Chondrocyte (in vitro differentiated cells): ENCODE measurements around the gene MISP. TPM values are rescaled to one million over a fixed set of nuclear protein-coding genes. Genes with fewer than 3 reads are reported as not detected.
"Not testable (repeated sequence)": the region's sequence is repeated elsewhere in the genome, so short reads cannot be mapped to it uniquely, and the experiment has no call there.

Experiments
- DNase-seq: peaks from one replicate; pipeline ENCODE4 v3.0.0; 2021; ENCODE audit warnings: mixed read lengths, low spot score
- H3K27ac Mint-ChIP-seq: one replicate; pipeline ENCODE4 v1.8.0; 2021; ENCODE audit warnings: mild to moderate bottlenecking, moderate library complexity, mixed read lengths; ENCODE audit not compliant: unreplicated experiment
- H3K27me3 Mint-ChIP-seq: 2 replicates; pipeline ENCODE4 v1.8.0; 2021; ENCODE audit warnings: low read depth, mixed read lengths
- H3K36me3 Mint-ChIP-seq: 2 replicates; pipeline ENCODE4 v1.8.0; 2021; ENCODE audit warnings: low read depth, mixed read lengths
- H3K4me1 Mint-ChIP-seq: 2 replicates; pipeline ENCODE4 v1.8.0; 2021; ENCODE audit warnings: low read depth, mild to moderate bottlenecking, mixed read lengths
- H3K4me3 Mint-ChIP-seq: one replicate; pipeline ENCODE4 v1.8.0; 2021; ENCODE audit warnings: mild to moderate bottlenecking, moderate library complexity, mixed read lengths; ENCODE audit not compliant: unreplicated experiment
- H3K9me3 Mint-ChIP-seq: 2 replicates; pipeline ENCODE4 v1.8.0; 2021; ENCODE audit warnings: low read depth, mixed read lengths
- long read RNA-seq: library from polyadenylated mRNA; stranded (forward); transcript quantifications from one replicate; pipeline ENCODE4 v2.0.0, GENCODE V29; 2021
- total RNA-seq: library from RNA; stranded (reverse); gene quantifications from 3 replicates; pipeline ENCODE4 v1.2.1, GENCODE V29; 2021
- TF ChIP-seq, protein P1 (sequence below): fragments of 200-600 bp; sonication (generic); IDR thresholded peaks from 2 replicates; pipeline ENCODE4 v1.5.0; 2021; ENCODE audit warnings: antibody characterized with exemption, mild to moderate bottlenecking, moderate library complexity

MISP gene
- 1.5 to 2.2 TPM (median 1.6 TPM) in 3 replicates for total RNA-seq
- long read RNA-seq, partial matches to known transcripts, result 1 of 4 reads
- long read RNA-seq, other reads (novel, unspliced or antisense), result 1 of 4 reads

DNA sequence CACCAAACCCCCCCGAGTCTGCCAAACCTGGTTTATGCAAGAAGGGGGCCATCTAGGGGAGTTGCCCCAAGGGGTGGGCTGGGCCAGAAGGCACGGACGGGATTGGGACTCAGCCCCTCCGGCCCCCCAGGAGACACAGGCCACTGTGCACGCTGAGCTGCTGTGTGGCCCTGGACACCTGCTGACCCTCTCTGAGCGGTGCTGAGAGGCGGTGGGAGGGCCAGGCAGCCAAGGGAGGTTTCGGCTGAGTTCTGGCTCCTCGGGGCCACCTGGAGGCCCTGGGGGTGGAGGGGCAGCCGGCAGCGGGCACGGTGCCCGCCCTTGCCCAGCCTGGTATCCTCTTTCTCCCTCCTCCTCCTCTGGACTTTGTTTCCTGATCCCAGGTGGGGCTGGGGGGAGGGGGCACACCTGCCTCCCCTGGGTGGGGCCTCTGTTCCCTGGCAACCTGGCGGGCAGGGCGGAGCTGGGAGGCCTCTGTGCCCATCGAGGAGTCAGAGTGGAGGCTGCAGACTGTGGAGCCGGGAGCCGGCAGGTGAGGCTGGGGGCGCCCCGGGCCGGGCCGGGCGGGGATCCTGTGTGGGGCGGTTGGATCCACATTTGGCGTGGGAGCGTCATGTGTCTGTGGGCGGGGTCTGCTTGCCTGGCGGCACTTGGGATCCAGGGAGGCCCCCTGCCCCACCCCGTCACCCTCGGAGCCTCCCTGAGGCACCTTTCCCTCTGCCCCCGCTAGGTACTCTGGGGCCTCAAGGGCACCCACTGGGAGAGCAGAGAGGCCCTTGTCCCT is at the start of gene MISP:
TSS of gene MISP (plus strand) at position 473 of the 784 bp plus-strand sequence. CDS start 5,835 bp downstream, outside the sequence.
- DNase-seq, result no peak
- Mint-ChIP-seq H3K27ac (peak within 1 kb of the TSS; percentile 96), H3K36me3 (peaks cover 5% of the 10 kb centered on the region), H3K9me3 (no peaks in the 10 kb centered on the region), H3K27me3 (no peaks in the 10 kb centered on the region), H3K4me3 (no peak within 1 kb of the TSS), H3K4me1 (peaks cover 22% of the 10 kb centered on the region)
- TF ChIP-seq, protein P1, sequence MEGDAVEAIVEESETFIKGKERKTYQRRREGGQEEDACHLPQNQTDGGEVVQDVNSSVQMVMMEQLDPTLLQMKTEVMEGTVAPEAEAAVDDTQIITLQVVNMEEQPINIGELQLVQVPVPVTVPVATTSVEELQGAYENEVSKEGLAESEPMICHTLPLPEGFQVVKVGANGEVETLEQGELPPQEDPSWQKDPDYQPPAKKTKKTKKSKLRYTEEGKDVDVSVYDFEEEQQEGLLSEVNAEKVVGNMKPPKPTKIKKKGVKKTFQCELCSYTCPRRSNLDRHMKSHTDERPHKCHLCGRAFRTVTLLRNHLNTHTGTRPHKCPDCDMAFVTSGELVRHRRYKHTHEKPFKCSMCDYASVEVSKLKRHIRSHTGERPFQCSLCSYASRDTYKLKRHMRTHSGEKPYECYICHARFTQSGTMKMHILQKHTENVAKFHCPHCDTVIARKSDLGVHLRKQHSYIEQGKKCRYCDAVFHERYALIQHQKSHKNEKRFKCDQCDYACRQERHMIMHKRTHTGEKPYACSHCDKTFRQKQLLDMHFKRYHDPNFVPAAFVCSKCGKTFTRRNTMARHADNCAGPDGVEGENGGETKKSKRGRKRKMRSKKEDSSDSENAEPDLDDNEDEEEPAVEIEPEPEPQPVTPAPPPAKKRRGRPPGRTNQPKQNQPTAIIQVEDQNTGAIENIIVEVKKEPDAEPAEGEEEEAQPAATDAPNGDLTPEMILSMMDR, result no peak

DNA sequence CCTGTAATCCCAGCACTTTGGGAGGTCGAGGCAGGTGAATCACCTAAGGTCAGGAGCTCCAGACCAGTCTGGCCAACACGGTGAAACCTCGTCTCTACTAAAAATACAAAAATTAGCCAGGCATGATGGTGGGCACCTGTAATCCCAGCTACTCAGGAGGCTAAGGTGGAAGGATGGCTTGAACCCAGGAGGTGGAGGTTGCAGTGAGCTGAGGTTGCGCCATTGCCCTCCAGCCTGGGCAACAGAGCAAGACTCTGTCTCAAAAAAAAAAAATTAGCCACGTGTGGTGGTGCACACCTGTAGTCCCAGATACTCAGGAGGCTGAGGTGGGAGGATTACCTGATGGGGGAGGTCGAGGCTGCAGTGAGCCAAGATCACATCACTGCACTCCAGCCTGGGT is 48.1 kb upstream of the MISP start:
- not testable (repeated sequence) for DNase-seq, H3K36me3 Mint-ChIP-seq, H3K4me3 Mint-ChIP-seq, H3K27me3 Mint-ChIP-seq, H3K27ac Mint-ChIP-seq, H3K4me1 Mint-ChIP-seq, H3K9me3 Mint-ChIP-seq

GRCh38 chr19:703329-703650 is 47.6 kb upstream of the MISP start:
- no peak overlapping the region for H3K4me3 Mint-ChIP-seq
- TF ChIP-seq, protein P1, result no peak
- H3K27ac Mint-ChIP-seq, result no peak overlapping the region
- H3K27me3 Mint-ChIP-seq, result no peaks in the 10 kb centered on the region
- no peaks in the 10 kb centered on the region for H3K9me3 Mint-ChIP-seq
- no peaks in the 10 kb centered on the region for H3K36me3 Mint-ChIP-seq
- DNase-seq, result no peak
- peaks cover 13% of the 10 kb centered on the region for H3K4me1 Mint-ChIP-seq

GRCh38 chr19:703651-704446 is 47.1 kb upstream of the MISP start:
- no peak overlapping the region for H3K27ac Mint-ChIP-seq

GRCh38 chr19:704447-704741 is 46.5 kb upstream of the MISP start:
- no peaks in the 10 kb centered on the region for H3K9me3 Mint-ChIP-seq
- H3K4me3 Mint-ChIP-seq, result no peak overlapping the region
- H3K4me1 Mint-ChIP-seq, result peaks cover 13% of the 10 kb centered on the region
- DNase-seq, result no peak
- H3K36me3 Mint-ChIP-seq, result no peaks in the 10 kb centered on the region
- TF ChIP-seq, protein P1, result no peak
- no peak overlapping the region for H3K27ac Mint-ChIP-seq
- no peaks in the 10 kb centered on the region for H3K27me3 Mint-ChIP-seq

More at GRCh38 chr19:703651-704446, 47.1 kb upstream of the MISP start:
- H3K36me3 Mint-ChIP-seq, result no peaks in the 10 kb centered on the region
- peaks cover 13% of the 10 kb centered on the region for H3K4me1 Mint-ChIP-seq
- TF ChIP-seq, protein P1, result no peak
- DNase-seq, result no peak
- H3K4me3 Mint-ChIP-seq, result no peak overlapping the region
- no peaks in the 10 kb centered on the region for H3K27me3 Mint-ChIP-seq
- H3K9me3 Mint-ChIP-seq, result no peaks in the 10 kb centered on the region
